ENCODE results near the gene OS9. TPM values are rescaled to one million over a fixed set of nuclear protein-coding genes. Genes with fewer than 3 reads are reported as not detected.

OS9 gene
- total RNA-seq, 2 experiments from 2014 or later: 82.6 to 112 TPM

DNA sequence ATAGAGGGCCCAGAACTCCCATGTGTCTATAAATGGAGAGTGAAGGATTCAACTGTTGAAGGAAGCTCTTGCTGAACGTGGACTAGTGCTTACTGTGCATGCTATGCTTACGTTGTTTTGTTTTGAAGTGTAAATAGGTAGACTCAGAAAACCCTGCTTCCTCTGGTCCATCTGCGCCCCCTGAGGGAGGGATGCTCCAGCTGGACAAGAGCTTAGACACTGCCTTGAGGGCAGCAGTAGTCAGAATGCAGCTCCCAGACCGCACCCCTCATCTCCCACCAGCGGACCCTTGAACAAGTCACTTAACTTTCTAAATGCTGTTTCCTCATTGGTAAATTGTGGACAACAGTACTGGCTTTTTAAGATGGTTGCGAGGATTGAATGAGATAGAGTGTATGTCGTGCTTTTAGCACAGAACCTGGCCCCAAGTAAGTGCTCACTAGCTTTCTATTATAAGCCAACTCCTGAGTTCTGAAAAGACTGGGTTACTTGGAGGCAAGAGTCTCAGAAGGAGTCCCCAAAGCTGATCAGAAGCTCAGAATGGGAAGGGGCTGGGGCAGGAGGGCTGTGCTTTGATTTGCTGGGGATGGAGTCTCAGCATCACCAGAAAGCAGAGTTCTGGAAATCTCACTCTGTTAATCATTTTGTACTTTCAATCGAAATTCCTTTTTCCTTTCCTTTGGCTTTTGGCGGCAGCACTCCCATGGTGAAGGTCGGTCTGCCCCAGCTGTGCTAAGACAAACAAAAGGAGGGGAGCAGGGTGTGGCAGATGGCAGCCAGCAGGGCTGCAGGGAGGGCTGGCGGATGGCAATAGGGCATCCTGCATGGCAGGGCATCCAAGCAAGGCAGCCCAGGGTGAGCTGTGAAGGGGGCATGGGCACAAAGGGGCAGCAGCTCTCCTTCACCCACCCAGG is 29.0 kb downstream of the OS9 start:
- Histone ChIP-seq H4K20me1 (ENCODE audit: insufficient read depth, low read length) (no peaks in the 10 kb centered on the region), H3K9me2 (ENCODE audit: insufficient read depth, low read length) (no peaks in the 10 kb centered on the region), H3K4me3 (ENCODE audit: low read depth, low read length, poor library complexity, severe bottlenecking) (no peak overlapping the region), H3K36me3 (ENCODE audit: insufficient read depth, low read length) (peaks cover 56% of the 10 kb centered on the region), H3K27ac (ENCODE audit: low read depth, low read length, poor library complexity, severe bottlenecking) (no peak overlapping the region), H3K4me2 (ENCODE audit: low read length) (no peak overlapping the region), H2AFZ (ENCODE audit: low read length) (no peak overlapping the region), H3K9me3 (ENCODE audit: low read length) (no peaks in the 10 kb centered on the region), H3K79me2 (ENCODE audit: insufficient read depth, low read depth, low read length) (no peaks in the 10 kb centered on the region), H3K4me1 (ENCODE audit: insufficient read depth, low read length, poor library complexity, severe bottlenecking) (peaks cover 8% of the 10 kb centered on the region)
- intact Hi-C loops (cut with micrococcal nuclease; ENCODE audit: unreplicated experiment): no loop called here
- no peak for TF ChIP-seq EZH2phosphoT487 (IDR thresholded peaks at IDR 0.05; ENCODE audit: borderline replicate concordance, low read depth, low read length)
- TF ChIP-seq, protein P1, sequence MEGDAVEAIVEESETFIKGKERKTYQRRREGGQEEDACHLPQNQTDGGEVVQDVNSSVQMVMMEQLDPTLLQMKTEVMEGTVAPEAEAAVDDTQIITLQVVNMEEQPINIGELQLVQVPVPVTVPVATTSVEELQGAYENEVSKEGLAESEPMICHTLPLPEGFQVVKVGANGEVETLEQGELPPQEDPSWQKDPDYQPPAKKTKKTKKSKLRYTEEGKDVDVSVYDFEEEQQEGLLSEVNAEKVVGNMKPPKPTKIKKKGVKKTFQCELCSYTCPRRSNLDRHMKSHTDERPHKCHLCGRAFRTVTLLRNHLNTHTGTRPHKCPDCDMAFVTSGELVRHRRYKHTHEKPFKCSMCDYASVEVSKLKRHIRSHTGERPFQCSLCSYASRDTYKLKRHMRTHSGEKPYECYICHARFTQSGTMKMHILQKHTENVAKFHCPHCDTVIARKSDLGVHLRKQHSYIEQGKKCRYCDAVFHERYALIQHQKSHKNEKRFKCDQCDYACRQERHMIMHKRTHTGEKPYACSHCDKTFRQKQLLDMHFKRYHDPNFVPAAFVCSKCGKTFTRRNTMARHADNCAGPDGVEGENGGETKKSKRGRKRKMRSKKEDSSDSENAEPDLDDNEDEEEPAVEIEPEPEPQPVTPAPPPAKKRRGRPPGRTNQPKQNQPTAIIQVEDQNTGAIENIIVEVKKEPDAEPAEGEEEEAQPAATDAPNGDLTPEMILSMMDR (conservative IDR thresholded peaks at IDR 0.05; ENCODE audit: low read length): no peak
- BruUV-seq (replicated peaks): no TSS peak
- CTCF ChIA-PET (ENCODE audit: unreplicated experiment): interaction anchor here (0.6 kb wide), 1 partner anchor 1767 kb away, joined by 3 read pairs; no protein-coding TSS in a partner anchor
- no peak for DNase-seq (ENCODE audit: low spot score)
- POLR2A ChIA-PET: interaction anchor here (1.2 kb wide), 1 partner anchor 29 kb away, joined by 4 read pairs; the partner anchor contains the start of gene OS9

DNA sequence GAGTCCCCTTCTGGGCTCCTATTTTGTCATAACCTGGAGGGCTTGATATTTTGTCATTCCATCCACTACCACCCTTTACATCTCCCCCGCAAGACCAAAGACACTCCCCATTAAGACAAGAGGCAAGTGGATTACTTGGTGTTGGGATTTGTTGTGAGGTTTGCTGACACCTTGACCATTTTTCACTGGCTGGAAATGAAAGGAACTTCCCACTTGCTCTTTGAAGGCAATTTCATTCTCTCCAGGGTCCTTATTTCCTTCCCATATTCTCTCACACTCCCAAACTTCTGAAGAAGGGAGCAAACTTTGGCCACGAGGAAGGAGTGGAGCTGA is 29.7 kb downstream of the OS9 start:
- H2AFZ ChIP-seq (ENCODE audit: low read length): no peak overlapping the region
- POLR2A ChIA-PET: no interaction called here
- no peak for TF ChIP-seq EZH2phosphoT487 (IDR thresholded peaks at IDR 0.05; ENCODE audit: borderline replicate concordance, low read depth, low read length)
- TF ChIP-seq, protein P1 (conservative IDR thresholded peaks at IDR 0.05; ENCODE audit: low read length): no peak
- no peaks in the 10 kb centered on the region for H3K9me2 ChIP-seq (ENCODE audit: insufficient read depth, low read length)
- H3K9me3 ChIP-seq (ENCODE audit: low read length): no peaks in the 10 kb centered on the region
- peaks cover 8% of the 10 kb centered on the region for H3K4me1 ChIP-seq (ENCODE audit: insufficient read depth, low read length, poor library complexity, severe bottlenecking)
- no peak overlapping the region for H3K4me2 ChIP-seq (ENCODE audit: low read length)
- no peak overlapping the region for H3K27ac ChIP-seq (ENCODE audit: low read depth, low read length, poor library complexity, severe bottlenecking)
- H3K79me2 ChIP-seq (ENCODE audit: insufficient read depth, low read depth, low read length): no peaks in the 10 kb centered on the region
- CTCF ChIA-PET (ENCODE audit: unreplicated experiment): no interaction called here
- no peak for DNase-seq (ENCODE audit: low spot score)
- BruUV-seq (replicated peaks): no TSS peak
- peaks cover 50% of the 10 kb centered on the region for H3K36me3 ChIP-seq (ENCODE audit: insufficient read depth, low read length)
- intact Hi-C loops (cut with micrococcal nuclease; ENCODE audit: unreplicated experiment): no loop called here
- H3K4me3 ChIP-seq (ENCODE audit: low read depth, low read length, poor library complexity, severe bottlenecking): no peak overlapping the region
- no peaks in the 10 kb centered on the region for H4K20me1 ChIP-seq (ENCODE audit: insufficient read depth, low read length)

Data from OCI-LY7 (cell line).